Measurements from ENCODE around the gene PDE11A.

GRCh38 chr2:177715771-177716170, 356.8 kb downstream of the PDE11A start:
- TF ChIP-seq POLR2A (IDR thresholded peaks at IDR 0.05; ENCODE audit: low read depth) (no peak), CTCF (IDR thresholded peaks at IDR 0.05) (no peak), POLR2AphosphoS5 (IDR thresholded peaks at IDR 0.05) (no peak)
